Stimulated activated naive CD8-positive, alpha-beta T cell treated with anti-CD3 and anti-CD28 coated beads, Interleukin-15, Interleukin-2, amounts not matched to agents 100 U/mL and 50 U/mL, for 24 hours (primary cell): Measurements from ENCODE around the gene KLK11.

Experiments used
- ATAC-seq: fragments of 150-1000 bp; cut with Tn5 transposase; one replicate; pipeline ENCODE4 v1.10.0; 2021
- DNase-seq: peaks from one replicate; pipeline ENCODE4 v3.0.0; 2021

Gene KLK11

GRCh38 chr19:51026554-51026831 is at the start of gene KLK11:
TSS of gene KLK11 (minus strand) at chr19:51026616. CDS start at chr19:51025631, 985 bp downstream.
- no peak for ATAC-seq
- no peak for DNase-seq

GRCh38 chr19:51075998-51076397 is 49.6 kb upstream of the KLK11 start:
- no peak for ATAC-seq
- DNase-seq: no peak

GRCh38 chr19:51071095-51071405 is 44.6 kb upstream of the KLK11 start:
- DNase-seq: no peak
- no peak for ATAC-seq

DNA sequence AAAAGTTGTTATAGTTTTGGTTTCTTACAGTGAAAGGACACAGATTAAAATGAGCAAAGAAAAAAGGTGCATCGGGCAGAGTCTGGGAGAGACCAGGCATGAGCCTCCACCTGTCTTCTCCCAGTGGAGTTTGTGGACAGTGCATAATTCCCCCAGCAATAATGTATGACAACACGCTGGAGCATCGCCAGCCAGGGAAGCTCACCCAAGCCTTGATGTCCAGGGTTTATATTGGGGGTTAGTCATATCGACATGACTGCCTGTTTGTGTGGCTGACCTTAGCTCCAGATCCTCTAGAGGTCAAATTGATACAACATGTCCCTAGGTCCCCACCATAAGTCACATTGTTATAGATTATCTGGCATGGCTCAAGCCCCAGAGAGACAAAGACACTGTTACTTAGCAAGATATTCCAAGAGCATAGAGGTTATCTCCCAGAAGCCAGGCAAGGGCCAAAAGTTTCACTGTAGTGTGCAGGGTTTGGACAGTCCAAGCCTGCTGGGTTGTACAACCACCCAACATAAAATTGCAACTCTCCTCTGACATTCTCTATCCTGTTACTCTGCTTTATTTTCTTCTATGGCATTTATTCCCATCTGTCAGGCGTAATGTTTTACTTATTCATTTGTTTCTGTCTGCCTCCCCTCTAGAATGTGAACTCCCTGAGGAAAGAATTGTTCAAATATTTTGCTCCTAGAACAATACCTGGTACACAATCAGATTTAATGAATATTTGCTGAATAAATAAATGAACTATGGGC is 44.1 kb upstream of the KLK11 start:
- DNase-seq (no peak), ATAC-seq (no peak)

GRCh38 chr19:51066393-51067186 is 40.2 kb upstream of the KLK11 start:
- DNase-seq (no peak), ATAC-seq (no peak)

GRCh38 chr19:51065221-51065960 is 39.0 kb upstream of the KLK11 start:
- no peak for DNase-seq
- no peak for ATAC-seq

DNA sequence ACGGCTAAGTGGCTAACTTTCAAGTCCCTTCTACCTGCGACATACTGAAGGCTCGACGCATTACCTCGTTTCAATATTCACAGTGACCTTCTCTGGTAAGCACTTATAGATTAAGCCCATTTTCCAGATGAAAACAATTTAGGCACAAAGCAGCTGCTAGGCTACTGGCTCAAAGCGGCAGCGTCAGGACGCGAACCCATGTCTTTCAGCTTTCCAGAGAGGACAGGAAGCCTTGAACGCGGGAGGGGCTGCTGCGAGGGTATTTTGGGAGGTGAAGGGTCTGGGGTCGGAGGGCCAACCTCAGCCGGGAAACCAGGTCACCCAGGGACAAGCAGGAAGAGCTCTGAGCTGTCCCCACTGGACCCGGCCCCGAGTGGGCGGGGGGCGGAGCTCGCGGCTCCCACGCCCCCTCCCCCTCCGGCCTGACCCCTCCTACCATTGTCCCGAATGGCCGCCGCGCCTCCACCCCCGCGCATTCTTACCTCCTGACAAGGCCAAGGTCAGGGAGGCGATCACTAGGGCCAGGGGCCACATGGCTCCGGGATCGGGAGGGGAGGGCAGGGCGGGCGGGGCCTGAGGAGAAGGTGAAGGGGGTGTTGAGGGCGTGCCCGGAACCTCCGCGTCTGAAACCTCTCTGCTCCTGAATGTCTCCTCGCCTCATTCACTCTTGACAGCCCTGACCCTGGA is 38.3 kb upstream of the KLK11 start, which contains the start of gene KLK13:
TSS of gene KLK13 (minus strand) at position 559 of the 687 bp plus-strand sequence. CDS start at position 534, 25 bp downstream.
- no peak for ATAC-seq
- no peak for DNase-seq

DNA sequence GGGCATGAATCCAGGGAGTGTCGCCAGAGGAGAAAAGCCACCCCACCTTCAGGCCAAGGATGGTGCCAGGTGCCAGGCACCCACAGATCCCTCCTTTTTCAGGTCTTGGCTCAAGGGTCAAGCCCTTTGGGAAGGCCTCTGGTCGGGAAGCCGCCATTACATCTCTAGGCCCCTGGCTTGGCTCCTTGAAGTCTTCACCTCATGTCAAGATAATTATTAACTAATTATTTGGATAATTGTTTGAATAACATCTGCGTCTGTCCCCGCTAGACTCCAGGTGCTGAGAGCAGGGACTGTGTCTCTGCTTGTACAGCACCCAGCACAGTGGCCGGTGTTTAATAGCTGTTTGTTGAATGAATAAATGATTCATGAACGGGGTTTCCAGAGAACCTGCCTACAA is 37.2 kb upstream of the KLK11 start:
- DNase-seq (no peak), ATAC-seq (no peak)

GRCh38 chr19:51060973-51061372 is 34.6 kb upstream of the KLK11 start:
- ATAC-seq (no peak), DNase-seq (no peak)

DNA sequence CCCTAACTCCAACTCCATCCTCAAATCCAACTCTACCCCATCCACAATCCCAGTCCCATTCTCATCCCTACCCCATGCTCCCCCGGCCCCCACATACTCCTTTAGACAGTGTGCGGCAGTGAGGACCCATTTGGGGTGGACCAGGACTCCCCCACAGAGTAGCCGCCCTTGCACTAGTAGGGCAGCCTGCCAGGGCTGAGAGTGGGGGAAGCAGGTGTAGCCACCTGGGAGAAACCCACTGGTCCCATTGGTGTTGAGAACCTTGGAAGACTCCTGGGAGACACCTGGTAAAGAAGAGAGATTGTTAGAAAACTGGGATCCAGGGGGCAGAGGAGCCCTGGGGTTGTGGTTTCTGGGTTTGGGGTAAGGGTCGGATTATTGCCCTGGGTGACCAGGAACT is 33.9 kb upstream of the KLK11 start:
- DNase-seq: no peak
- no peak for ATAC-seq

- no peak for DNase-seq
- ATAC-seq: no peak
Measured at GRCh38 chr19:51059715-51060114, 33.3 kb upstream of the KLK11 start.

GRCh38 chr19:51055866-51056265 is 29.4 kb upstream of the KLK11 start:
- ATAC-seq (no peak), DNase-seq (no peak)

- ATAC-seq: no peak
- DNase-seq: no peak
Measured at GRCh38 chr19:51047031-51047335, 20.6 kb upstream of the KLK11 start.

DNA sequence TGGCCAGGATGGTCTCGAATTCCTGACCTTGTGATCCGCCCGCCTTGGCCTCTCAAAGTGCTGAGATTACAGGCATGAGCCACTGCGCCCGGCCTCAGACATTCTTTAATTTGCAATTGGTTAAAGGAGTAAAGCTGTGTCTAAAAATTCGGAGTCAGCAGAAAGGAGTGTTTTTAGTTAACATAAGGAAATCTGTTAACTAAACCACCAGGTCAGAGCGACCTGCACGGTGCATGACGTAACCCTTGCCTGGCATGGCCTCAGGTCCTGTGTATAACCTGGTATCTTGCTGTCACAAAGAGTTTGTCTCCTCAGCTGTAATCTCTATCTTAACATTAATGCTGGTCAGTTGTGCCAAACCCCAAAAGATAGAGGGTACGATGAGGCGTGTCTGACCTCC is 17.9 kb upstream of the KLK11 start:
- no peak for DNase-seq
- no peak for ATAC-seq

DNA sequence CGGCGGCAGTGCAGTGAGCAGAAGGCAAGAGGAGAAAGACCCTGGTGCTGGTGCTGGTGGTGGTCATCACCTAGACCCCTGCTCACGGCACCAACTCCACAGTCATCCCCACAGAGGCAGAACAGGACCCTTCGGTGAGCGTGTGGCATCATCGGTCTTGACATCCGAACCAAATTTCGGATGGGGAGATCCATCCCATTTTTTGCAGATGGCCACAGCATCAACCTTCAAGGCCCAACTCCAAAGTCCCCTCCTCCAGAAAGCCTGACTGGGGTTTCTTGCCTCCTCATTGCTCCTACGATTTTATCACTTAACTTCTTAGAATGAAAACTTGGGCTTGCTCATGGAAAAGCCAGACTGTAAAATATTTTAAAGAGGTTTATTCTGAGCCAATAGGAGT is 17.1 kb upstream of the KLK11 start:
- DNase-seq: no peak
- ATAC-seq: no peak

GRCh38 chr19:51040151-51040550 is 13.7 kb upstream of the KLK11 start:
- DNase-seq (no peak), ATAC-seq (no peak)

DNA sequence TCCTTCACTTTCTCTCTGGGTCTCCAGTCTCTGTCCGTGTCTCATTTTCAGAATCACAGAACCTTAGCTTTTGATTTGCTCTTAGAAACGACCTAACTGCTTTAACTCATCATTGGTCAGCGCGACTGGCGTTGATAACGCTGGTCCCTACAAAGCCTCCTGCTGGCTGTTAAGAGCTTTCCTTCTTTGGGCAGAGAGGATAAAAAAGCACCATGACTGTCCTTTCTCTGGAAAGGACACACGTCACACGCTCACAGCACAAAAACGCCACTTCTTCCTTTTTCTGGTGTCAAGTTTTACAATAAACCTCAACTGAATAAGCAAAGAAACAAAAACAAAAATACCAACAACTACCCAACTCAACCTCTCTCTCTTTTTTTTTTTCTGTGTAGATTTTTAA is 10.1 kb upstream of the KLK11 start:
- ATAC-seq (no peak), DNase-seq (no peak)

GRCh38 chr19:51034704-51035103 is 8.3 kb upstream of the KLK11 start, which contains the start of gene KLK12:
TSS of gene KLK12 (minus strand) at chr19:51035002. CDS start at chr19:51034621, 381 bp downstream.
- DNase-seq (no peak), ATAC-seq (no peak)

GRCh38 chr19:51031880-51032225 is 5.4 kb upstream of the KLK11 start:
- DNase-seq: no peak
- no peak for ATAC-seq

DNA sequence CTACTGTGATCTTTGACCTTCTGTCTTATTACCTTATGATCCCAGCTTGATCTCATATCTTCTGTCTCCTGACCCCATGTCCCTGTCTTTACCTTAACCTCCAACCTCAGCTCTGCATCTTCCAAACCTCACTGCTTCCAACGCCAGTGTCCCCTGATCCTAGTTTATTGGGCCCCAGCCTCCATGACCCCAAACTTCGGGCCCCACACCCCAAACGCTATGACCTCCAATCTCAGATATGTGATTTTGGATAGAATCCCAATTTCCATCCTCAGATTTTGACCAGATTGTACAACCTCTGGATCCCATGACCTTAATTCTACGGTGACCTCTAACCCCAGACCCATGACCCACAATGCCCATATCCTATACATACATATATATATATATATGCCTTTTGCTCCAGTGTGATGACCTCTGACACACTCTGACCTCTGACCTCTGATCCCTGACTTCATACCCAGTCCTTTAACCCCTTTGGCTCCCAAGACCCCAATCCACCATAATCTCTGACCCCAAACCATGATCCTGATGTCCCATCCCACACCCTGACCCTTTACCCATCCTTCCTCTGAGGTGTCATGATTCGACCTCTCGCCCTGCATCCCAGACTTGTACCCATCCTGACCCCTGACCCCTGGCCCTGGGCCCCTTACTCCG is 4.9 kb upstream of the KLK11 start:
- ATAC-seq (no peak), DNase-seq (no peak)

DNA sequence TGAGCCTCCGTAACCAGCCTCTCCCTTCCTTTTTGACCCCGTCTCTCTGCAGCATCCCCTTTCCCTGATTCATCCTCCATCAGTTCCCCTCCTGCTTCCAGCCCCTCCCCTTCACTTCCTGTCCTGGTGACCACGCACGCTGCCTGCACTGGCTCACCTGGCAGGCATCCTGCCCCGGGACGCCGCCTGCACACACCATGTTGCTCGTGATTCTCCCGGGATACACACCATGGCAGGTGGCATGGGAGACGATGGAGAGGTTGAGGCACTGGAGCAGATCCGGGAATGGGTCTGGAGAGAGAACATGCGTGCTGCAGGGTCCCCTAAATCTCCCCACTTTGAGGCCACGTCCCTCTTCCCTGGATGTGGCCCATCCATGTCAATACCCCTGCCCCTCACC is 4.2 kb upstream of the KLK11 start:
- ATAC-seq (no peak), DNase-seq (no peak)

DNA sequence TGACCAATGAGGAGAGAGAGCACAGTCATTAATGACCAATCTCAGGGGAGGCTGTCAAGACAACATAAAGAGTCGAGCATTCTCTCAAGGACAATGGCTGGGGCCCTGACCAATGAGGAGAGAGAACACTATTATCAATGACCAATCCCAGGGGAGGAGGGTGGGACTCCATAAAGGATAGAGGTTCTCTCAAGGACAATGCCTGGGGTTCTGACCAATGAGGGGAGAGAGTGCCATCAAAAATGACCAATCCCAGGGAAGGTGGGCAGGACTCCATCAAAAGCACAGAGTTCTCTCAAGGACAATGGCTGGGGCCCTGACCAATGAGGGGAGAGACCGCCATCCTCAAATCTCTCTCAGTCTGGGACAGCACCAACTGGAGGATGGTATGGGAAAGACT is 3.3 kb upstream of the KLK11 start:
- DNase-seq (no peak), ATAC-seq (no peak)
